T-helper 22 cell (primary cell): ENCODE measurements around the gene MARK1.
"Not testable (repeated sequence)": the region's sequence is repeated elsewhere in the genome, so short reads cannot be mapped to it uniquely, and the experiment has no call there.

Experiments
- DNase-seq: peaks from one replicate; pipeline ENCODE4 v3.0.0-alpha.2; 2020; ENCODE audit warnings: low read depth

Gene MARK1

GRCh38 chr1:220529521-220530020 lies 1.6 kb downstream of the MARK1 start:
- no peak for DNase-seq

DNA sequence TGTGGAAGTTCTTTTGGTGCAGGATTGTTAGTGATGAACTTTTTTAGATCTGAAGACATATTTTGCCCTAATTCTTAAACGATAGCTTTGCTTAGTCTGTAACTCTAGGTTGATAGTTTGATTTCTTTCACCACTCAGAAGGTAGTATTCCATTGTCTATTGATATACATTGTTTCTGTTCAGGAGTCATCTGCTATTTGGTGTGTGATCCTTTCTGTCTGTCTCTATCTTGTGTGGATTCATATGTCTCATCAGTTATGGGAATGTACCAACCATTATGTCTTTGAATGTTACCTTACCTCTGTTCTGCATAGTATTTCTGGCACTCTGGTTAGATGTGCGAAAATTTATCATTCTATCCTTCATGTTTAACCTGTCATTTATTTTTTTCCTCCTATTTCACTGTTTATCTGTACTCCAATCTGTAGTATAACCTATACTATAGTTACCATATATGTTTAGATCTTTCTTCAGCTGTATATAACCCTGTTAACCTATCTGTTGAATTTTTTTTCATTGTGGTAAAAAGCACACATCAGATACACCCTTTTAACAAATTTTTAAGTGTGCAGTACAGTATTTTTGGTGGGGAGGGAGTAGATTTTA lies 5.7 kb downstream of the MARK1 start:
- no peak for DNase-seq

DNA sequence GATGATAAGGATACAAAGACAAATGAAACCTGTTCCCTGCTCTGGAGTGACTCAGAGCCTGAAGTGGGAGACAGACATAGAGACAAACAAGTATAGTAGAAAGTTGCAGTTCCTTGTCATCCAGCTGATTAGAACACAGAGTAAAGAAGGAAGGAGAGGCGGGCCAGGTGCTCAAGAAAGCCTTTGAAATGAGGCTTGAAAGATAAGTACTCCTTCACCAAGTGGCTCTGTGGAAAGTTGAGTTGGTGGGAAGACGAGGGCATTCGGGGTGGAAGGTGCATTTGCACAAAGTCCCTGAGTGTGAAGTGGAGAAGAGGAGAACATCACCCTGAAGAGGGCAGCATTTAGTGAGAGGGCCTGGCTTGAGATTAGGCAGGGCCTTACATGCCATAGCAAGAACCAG lies 17.0 kb downstream of the MARK1 start:
- DNase-seq: no peak

GRCh38 chr1:220550811-220551399 lies 23.0 kb downstream of the MARK1 start:
- no peak for DNase-seq

GRCh38 chr1:220551718-220552117 lies 23.8 kb downstream of the MARK1 start:
- DNase-seq: no peak

DNA sequence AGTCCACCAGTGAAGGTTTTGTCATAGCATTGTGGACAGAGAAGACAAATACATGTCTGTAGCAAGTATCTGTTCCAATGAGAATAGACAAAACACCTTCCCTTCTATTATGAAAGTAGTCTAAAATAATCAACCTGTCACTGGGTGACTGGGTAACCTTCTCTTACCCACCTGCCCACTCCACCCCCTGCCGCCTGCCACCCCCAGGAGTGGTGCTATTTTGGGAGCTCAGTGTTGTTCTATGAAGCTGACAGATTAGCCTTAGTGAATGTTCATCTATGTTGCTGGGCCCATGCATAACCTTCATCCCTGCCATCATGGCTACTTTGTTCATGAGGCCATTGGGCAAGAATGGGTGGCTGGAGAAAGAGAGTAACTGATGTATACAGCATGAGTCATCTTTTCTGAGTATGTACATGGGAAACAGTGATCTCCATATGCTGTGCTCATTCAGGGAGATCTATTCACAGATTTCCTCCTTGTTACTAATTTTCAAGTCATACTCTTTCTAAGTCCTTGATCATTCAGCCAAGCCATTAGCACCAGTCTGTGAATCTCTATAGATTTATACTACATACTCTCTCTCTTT lies 24.8 kb downstream of the MARK1 start:
- DNase-seq: no peak

DNA sequence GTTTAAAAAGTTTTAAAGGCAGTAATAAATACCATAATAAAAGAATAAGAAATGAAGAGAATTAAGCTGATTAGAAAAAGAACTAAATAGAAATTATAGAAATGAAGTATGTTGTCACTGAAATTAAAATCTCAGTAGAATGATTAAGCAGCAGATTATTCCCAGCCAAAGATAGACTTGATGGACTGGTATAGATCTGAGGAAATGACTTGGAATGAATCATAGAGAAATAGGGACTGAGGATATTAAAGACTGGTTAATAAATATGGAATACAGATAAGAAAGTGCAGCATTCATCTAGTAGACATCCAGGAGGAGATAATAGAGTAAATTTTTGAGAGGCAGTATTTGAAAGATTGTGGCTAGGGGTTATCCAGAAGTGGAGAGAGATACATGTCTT lies 28.7 kb downstream of the MARK1 start:
- DNase-seq: no peak

- DNase-seq: no peak
Measured at GRCh38 chr1:220563564-220563963, 35.6 kb downstream of the MARK1 start.

GRCh38 chr1:220564216-220564615 lies 36.3 kb downstream of the MARK1 start:
- no peak for DNase-seq

DNA sequence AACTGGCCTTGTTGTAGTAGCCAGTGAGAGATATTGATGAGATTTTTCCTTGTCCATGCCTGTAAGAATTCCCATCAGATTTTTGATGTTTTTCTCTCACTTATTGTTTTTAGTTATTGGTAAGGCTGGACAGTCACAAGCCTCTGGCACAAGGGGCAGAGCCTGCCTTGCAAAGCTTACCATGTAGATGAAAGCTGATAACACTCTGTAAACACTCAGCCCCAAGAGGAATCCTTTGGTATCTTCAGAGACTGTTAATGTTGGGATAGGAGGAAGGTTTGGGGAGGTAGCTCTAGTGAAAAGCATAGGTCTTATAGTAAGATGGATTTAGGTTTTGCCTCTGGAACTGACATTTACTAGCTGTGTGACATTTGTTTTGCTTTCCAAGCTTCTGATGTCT lies 37.7 kb downstream of the MARK1 start:
- no peak for DNase-seq

DNA sequence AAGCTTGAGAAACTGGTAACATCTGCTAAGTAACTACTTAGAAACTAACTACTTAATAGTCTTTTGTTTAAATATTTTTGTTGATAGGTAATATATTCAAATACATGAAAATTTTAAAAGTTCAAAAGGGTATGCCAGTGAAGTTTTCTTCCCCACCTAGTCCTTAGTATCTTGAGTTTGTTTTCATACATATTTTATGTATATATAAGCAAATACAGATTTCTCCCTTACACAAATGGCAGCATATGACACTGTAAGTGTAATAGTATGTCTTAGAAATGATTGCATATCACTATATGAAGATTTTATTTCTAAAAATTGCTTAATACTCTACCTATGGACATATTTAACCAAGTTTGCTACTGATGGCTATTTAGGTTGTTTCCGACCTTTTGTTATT lies 38.9 kb downstream of the MARK1 start:
- no peak for DNase-seq

DNA sequence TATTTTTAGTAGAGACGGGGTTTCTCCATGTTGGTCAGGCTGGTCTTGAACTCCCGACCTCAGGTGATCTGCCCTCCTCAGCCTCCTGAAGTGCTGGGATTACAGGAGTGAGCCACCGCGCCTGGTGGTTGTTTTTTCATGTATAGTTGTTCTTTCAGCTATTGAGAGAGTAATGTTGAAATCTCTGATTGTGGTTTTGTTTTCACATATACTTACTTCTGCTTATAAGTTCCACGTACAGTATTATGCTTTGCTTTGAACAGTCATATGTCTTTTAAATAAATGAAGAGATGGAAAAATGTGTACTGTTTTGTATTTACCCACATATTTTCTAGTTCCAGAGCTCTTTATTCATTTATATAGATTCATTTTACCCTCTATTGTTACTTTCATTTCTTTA lies 44.5 kb downstream of the MARK1 start:
- DNase-seq: no peak

DNA sequence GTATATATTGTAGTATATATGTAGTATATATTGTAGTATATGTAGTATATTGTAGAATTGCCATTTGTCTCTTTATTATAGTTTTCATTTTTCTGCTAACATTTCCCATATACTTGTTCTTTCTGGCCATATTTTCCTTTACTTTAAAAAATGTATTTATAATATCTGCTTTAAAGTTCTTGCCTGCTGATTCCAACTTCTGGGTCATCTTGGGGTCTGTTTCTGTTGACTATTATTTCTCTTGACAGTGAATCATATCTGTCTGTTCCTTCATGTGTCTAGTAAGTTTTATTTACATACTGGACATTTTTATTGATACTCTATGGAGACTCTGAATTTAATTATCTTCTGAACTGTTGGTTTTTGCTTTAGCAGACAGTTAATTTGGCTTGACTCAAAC lies 45.9 kb downstream of the MARK1 start:
- DNase-seq: no peak

DNA sequence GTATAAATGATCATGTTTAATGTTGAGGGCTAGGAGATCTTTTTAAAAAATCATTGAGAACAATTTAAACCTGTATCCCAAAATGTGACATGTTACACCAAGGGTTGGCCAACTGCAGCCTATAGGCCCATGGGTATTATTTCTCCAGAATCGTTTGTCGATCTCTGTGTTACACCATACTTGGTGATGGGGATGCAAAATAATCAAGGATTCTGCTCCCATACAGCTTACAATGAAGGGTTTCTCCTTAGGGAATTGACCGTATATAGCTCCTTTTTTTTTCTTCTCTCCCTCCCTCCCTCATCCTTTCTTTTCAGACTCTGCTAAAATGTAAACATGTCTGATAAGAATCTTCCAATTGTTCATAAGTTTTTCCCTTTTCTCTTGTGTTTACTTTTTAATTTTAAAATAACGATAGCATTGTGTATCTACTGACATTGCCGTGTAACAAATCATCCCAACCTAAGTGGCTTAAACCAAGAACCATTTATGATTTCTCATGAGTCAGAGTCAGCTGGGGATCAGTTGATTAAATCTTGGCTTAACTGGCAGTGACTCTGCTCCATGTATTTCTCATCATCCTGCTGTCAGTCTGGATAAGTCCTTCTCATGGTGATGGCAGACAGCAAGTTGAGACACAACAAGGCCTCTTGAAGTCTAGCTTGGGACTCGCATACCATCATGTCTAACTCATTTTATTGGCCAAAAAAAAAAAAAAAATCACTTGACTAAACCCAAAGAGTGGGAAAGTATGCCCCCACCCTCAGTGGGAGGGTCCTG lies 48.0 kb downstream of the MARK1 start:
- no peak for DNase-seq

DNA sequence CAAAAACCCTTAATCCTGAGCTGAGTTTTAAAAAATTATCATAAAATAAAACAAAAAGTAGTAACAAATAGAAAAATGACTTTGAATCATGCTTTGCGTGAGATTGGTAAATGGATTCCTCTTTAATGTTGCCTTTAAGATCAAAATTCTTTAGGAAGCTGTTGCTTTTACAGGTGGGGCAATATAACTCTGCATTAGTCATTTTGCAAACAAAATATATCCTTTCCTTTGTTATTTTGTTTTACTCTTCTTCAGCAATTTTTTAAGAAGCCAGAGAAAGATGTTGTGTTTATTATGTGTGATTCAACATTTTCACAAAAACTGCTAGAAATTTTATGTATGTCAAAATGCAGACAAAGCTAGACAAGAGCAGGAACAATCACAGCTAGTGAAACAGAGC lies 50.0 kb downstream of the MARK1 start:
- no peak for DNase-seq

DNA sequence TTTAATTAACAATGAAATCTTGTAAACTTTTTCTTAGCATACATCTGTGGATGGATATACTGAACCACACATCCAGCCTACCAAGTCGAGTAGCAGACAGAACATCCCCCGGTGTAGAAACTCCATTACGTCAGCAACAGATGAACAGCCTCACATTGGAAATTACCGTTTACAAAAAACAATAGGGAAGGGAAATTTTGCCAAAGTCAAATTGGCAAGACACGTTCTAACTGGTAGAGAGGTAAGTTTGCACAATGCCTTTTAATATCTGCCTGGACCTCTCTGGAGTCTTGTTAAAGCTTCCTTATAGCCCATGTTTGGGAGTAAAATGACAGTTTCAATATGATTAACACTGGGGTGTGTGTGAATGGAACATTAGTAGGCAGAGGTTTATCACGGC lies 51.4 kb downstream of the MARK1 start:
- DNase-seq: no peak

- DNase-seq: no peak
Measured at GRCh38 chr1:220592714-220593113, 64.8 kb downstream of the MARK1 start.

GRCh38 chr1:220594356-220594755 lies 66.4 kb downstream of the MARK1 start:
- DNase-seq: no peak

GRCh38 chr1:220595179-220595578 lies 67.2 kb downstream of the MARK1 start:
- no peak for DNase-seq

DNA sequence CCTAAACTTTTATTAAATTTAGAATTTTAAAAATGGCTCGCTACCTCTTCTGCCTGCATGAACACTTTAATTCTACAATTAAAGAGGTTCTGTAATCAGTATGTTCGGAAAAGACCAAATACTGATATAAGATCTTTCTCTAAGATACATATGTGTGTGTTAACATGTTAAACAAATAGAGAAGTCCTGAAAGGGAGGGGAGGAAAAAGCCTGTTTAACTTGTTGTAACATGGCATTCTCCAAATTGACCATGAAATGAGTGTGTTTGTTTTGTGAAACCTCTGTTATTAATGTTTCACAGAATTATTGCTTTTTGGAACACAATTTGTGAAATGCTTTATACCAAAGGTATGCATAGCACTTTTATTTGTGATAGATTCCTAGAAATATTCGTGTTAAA lies 77.0 kb downstream of the MARK1 start:
- DNase-seq: no peak

GRCh38 chr1:220605651-220606050 lies 77.7 kb downstream of the MARK1 start:
- not testable (repeated sequence) for DNase-seq

DNA sequence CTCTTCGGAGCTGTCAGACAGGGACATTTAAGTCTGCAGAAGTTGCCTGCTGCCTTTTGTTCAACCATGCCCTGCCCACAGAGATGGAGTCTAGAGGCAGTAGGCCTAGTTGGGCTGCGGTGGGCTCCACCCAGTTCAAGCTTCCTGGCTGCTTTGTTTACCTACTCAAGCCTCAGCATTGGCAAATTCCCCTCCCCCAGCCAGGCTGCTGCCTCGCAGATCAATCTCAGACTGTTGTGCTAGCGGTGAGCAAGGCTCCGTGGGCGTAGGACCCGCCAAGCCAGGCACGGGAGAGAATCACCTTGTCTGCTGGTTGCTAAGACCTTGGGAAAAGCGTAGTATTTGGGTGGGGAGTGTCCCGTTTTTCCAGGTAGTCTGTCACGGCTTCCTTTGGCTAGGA lies 83.2 kb downstream of the MARK1 start:
- not testable (repeated sequence) for DNase-seq

- no peak for DNase-seq
Measured at GRCh38 chr1:220616836-220617235, 88.9 kb downstream of the MARK1 start.
